Measurements from ENCODE around the gene GPX4. TPM values are rescaled to one million over a fixed set of nuclear protein-coding genes. Genes with fewer than 3 reads are reported as not detected.
A peak's percentile ranks its signal among the peaks of the same experiment; 100 is the strongest.

GPX4 gene
- total and polyA plus RNA-seq, 12 donors: 332 to 1,424 (median 704) TPM

GRCh38 chr19:1073063-1073955 is 30.5 kb upstream of the GPX4 start:
- TF ChIP-seq, protein P1, sequence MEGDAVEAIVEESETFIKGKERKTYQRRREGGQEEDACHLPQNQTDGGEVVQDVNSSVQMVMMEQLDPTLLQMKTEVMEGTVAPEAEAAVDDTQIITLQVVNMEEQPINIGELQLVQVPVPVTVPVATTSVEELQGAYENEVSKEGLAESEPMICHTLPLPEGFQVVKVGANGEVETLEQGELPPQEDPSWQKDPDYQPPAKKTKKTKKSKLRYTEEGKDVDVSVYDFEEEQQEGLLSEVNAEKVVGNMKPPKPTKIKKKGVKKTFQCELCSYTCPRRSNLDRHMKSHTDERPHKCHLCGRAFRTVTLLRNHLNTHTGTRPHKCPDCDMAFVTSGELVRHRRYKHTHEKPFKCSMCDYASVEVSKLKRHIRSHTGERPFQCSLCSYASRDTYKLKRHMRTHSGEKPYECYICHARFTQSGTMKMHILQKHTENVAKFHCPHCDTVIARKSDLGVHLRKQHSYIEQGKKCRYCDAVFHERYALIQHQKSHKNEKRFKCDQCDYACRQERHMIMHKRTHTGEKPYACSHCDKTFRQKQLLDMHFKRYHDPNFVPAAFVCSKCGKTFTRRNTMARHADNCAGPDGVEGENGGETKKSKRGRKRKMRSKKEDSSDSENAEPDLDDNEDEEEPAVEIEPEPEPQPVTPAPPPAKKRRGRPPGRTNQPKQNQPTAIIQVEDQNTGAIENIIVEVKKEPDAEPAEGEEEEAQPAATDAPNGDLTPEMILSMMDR (IDR thresholded peaks at IDR 0.05): no peak
- TF ChIP-seq POLR2A (IDR thresholded peaks at IDR 0.05): no peak
- no peak overlapping the region for H3K4me3 ChIP-seq
- peaks cover 0 to 9% of the 10 kb centered on the region in 2 donors for H3K4me1 ChIP-seq (replicated peaks in 1 of 2)
- H3K9me3 ChIP-seq (replicated peaks in 1 of 3): no peaks in the 10 kb centered on the region
- H3K27me3 ChIP-seq: peaks cover 35% of the 10 kb centered on the region
- no peak for DNase-seq
- H3K27ac ChIP-seq: no peak overlapping the region
- H3K36me3 ChIP-seq (replicated peaks in 1 of 2): no peaks in the 10 kb centered on the region
- 80 to 93% (median 89%) methylated on average over 15 to 30 of the region's 30 CpGs for WGBS, 4 donors
- intact Hi-C loops (cut with DNase I): no loop called here

DNA sequence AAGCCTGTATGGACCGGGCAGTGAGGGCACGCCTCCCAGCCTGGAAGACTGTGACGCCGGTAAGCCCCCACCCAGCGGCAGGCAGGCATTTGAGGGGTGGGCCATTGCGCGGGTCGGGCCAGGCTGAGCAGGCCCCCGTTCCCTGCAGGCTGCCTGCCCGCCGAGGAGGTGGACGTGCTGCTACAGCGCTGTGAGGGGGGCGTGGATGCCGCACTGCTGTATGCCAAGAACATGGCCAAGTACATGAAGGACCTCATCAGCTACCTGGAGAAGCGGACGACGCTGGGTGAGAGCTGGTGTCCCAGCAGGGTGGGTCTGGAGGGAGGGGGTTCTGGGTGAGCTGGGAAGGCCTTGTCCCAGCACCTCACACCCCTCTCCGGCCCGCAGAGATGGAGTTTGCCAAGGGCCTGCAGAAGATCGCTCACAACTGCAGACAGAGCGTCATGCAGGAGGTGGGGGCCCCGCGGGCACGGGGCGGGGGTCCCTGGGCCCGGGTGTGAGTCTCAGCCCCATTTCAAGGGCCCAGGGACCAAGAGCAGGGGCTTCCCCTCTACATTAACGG is 29.8 kb upstream of the GPX4 start:
- TF ChIP-seq, protein P1 (IDR thresholded peaks at IDR 0.05): no peak
- no peak for TF ChIP-seq POLR2A (IDR thresholded peaks at IDR 0.05)
- Histone ChIP-seq H3K4me3 (no peak overlapping the region), H3K36me3 (replicated peaks in 1 of 2) (no peaks in the 10 kb centered on the region), H3K9me3 (replicated peaks in 1 of 3) (no peaks in the 10 kb centered on the region), H3K4me1 (replicated peaks in 1 of 2) (peaks cover 0 to 8% of the 10 kb centered on the region in 2 donors), H3K27ac (peak overlapping the region in 1 of 5 donors; percentile 34), H3K27me3 (peaks cover 27% of the 10 kb centered on the region)
- intact Hi-C loops (cut with DNase I): no loop called here
- DNase-seq: no peak
- 74 to 81% (median 76%) methylated on average over 5 to 28 of the region's 28 CpGs for WGBS, 4 donors

GRCh38 chr19:1074544-1075283 is 29.1 kb upstream of the GPX4 start:
- Histone ChIP-seq H3K4me3 (no peak overlapping the region), H3K36me3 (replicated peaks in 1 of 2) (no peaks in the 10 kb centered on the region), H3K27me3 (peaks cover 21% of the 10 kb centered on the region), H3K4me1 (replicated peaks in 1 of 2) (peaks cover 0 to 5% of the 10 kb centered on the region in 2 donors), H3K9me3 (replicated peaks in 1 of 3) (no peaks in the 10 kb centered on the region), H3K27ac (peak overlapping the region in 1 of 5 donors; percentile 34)
- TF ChIP-seq, protein P1 (IDR thresholded peaks at IDR 0.05): no peak
- TF ChIP-seq POLR2A (IDR thresholded peaks at IDR 0.05): no peak
- DNase-seq: peak; percentile 69 to 87 (median 75)
- intact Hi-C loops (cut with DNase I): no loop called here
- 56 to 74% (median 60%) methylated on average over 16 to 54 of the region's 54 CpGs for WGBS, 4 donors

DNA sequence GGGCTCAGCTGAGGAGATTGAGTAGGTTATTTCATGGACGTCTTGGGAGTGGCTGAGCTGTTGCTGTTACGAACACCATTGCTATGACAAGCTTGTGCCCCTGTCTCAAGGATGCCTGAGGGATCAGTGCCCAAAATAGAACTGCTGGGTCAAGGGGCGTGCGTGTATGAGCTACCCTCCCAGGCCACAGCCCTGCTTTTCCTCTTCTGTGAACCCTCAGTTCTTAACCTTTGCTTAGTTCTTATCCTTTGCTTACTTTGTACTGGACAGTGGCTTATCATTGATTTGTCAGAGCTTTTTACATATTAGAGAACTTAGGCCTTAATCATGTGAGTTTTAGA is 27.8 kb upstream of the GPX4 start:
- WGBS, 4 donors: 69 to 73% (median 72%) methylated on average over 4 of the region's 4 CpGs
- intact Hi-C loops (cut with DNase I): no loop called here
- TF ChIP-seq POLR2A (IDR thresholded peaks at IDR 0.05): no peak
- TF ChIP-seq, protein P1 (IDR thresholded peaks at IDR 0.05): no peak
- Histone ChIP-seq H3K27ac (no peak overlapping the region), H3K36me3 (replicated peaks in 1 of 2) (no peaks in the 10 kb centered on the region), H3K9me3 (replicated peaks in 1 of 3) (no peaks in the 10 kb centered on the region), H3K4me3 (no peak overlapping the region), H3K4me1 (replicated peaks in 1 of 2) (peaks cover 0 to 1% of the 10 kb centered on the region in 2 donors), H3K27me3 (peaks cover 8% of the 10 kb centered on the region)
- DNase-seq: no peak
